GM19463 (cell line): ENCODE results near the gene CPNE5.

Experiments used
- ATAC-seq: cut with Tn5 transposase; IDR thresholded peaks from one replicate; pipeline ENCODE4 v1.9.1; 2021; ENCODE audit warnings: mild to moderate bottlenecking, moderate library complexity; ENCODE audit not compliant: unreplicated experiment

CPNE5 gene

DNA sequence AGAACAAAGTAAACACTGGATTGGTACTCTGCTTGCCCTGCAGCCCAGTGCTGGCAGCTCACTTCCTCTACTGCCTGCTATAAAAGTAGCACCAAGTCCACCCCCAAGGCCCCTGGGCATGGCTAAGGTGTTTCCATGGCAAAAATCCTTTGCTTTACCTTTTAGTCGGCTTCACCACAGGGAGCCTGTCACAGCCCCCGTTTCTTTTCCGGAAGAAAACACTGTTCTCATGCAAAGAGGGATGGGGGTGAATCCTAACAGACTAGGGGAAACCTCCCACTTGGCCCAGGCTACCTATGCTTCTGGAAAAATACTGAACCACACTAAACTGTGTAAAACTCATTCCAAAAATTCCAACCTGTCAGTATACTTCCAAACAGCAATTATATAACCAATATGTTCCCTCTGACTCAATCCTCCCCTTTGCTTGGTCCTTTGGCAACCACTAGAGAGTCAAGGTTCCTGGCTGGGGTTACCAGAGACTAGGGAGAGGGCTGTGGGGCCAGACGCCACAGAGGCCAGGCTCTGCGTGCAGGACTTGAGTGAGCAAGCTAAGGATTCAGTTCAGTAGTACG lies 19.2 kb upstream of the CPNE5 start:
- ATAC-seq: no peak

DNA sequence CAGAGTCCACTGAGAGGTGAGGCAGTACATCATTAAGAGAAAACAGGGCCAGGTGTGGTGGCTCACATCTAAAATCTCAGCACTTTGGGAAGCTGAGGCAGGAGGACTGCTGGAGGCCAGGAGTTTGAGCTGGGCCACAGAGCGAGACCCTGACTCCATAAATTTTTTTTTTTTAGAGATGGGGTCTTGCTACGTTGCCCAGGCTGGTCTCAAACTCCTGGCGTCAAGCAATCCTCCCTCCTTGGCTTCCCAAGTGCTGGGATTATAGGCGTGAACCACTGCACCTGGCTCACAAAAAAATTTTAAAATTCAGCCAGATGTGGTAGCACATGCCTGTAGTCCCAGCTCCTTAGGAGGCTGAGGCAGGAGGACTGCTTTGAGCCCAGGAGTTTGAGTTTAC lies 18.1 kb upstream of the CPNE5 start:
- no peak for ATAC-seq

DNA sequence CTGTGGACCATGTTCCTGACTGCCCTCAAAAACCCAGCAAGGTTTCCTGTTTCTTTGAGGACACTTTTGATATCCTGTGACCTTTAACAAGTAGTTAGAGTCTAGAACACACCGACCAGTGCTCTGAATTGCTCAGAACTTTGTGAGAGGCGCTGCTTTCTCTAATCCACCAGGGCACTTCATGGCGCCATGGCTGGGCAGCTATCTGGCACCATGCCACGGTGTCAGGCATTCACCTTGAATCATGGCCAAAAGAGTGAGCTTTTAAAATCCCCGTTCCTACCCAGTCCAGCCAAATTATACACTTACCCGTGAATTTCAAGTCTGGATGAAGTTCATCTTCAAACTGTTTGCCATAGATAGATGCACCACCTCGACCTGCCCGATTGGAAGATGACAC lies 17.0 kb upstream of the CPNE5 start:
- ATAC-seq: no peak

DNA sequence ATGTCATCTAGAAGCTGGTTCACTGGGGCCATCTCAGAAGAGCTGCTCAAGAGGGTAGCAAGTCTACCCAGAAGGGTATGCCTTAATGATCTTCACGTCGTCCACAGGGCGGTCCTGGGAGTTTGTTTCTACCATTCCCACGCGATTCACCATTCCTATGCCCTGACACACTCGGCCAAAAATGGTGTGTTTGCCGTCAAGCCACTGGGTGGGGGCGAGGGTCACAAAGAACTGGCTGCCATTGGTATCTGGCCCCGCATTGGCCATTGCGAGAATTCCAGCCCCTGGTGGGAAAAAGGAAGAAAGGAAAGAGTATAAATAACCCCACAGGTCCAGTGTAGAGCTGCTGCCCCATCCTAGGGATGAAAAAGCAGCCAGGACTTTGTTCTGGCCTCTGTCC lies 16.5 kb upstream of the CPNE5 start:
- no peak for ATAC-seq

DNA sequence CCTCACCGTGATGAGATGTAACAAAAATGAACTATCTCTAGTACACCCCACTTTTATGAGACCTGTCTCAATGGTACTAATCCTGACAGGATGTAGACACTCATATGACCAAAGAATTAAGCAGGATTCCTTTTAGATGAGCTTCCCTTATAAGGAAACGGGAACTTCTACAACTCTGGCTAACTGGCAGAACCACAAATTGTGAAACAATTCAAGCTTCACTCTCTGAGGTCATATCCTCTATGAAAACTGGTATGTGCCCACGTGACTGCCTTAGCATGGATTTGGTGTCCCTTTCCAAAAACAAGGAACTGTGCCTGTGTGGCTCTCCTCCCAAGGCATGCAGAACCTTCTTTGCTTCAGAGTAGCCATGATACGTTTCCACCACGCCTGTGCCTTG lies 14.1 kb upstream of the CPNE5 start:
- ATAC-seq: no peak

DNA sequence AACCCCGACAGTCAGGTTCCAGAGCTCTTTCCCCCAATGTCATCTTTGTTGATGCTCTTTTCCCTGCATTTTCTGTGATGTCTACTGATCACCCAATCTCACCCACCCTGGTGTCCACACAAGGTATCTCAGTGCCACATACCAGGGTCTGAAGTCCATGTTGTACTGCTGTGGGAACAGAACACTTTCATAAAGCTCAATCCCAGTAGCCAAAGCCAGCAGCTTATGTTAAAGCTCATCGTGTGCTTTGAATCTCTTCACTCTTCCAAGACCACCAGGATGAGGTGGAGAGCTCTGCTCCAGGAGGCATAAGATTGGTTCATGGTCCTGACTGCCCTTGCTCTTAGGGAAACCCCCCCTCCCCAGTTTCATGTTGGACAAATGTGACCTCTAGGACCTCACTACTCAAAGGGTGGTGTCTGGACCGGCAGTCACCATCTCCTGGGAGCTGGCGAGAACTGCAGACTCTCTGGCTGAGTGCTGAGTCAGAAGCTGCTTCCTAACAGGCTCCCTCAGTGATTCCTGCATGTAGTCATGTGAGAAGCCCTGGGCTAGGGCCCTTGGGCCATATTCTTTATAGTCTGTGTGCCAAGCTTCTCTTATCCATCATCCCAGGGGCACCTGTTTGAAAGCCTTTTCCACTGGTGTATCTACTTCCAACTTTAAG lies 13.4 kb upstream of the CPNE5 start:
- ATAC-seq: no peak

DNA sequence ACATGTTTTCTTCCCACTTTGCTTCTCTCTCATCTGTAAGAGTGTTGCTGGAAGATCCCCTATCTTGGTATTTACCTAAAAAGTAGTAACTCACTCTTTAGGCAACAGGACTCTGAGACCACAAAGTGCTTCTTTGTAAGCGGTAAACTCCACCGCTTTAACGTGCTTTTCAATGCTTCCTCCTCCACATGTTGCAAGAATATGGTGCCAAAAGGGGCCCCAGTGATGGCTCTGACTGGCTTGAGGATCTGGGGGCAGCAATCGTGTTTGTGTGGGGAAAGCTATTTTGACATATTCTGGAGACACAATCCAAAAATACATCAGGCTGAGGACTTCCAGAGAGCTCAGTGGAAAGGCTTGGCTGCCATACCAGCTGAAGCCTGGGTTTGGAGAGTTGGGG lies 12.4 kb upstream of the CPNE5 start:
- ATAC-seq: no peak

DNA sequence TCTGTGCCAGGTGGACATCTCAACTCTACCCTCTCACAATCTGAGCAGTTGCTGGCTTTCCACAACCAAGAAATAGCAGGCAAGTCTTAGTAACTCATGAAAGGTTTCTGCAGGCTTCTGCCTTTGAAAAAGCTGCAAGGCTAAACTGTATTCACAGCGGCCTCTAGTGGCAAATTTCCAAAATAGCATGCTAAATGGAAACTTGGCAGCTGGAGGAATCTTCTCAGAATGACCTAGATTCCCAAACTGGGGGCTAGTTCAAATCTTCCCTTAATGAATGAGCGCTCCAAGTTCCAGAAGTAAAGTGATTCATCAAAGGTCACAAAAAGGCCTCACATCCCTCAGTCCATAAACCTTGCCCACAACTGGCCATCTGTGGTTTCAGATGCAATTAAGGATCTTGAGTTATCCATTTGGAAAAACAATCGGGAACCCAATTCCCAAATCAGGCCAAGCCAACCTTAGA lies 11.9 kb upstream of the CPNE5 start:
- no peak for ATAC-seq

DNA sequence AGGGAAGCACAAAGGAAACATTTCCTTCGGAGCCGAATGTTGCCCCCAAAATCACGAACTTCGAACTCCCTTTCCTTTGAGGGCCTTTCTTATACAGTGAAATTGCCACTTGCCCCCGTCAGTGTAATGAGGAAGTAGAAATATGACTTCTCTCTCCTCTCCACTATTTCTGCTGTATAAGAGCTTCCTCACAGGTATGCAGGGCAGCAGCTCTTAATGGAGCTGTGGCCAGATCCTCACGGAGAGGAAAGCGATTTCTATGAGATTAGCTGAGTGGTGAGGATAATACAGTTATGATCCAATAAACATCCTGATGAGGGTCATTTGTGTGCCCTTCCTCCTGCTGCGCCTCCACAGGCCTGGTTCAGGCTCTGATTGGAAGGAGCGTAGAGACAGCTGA lies 10.8 kb upstream of the CPNE5 start:
- ATAC-seq: no peak

DNA sequence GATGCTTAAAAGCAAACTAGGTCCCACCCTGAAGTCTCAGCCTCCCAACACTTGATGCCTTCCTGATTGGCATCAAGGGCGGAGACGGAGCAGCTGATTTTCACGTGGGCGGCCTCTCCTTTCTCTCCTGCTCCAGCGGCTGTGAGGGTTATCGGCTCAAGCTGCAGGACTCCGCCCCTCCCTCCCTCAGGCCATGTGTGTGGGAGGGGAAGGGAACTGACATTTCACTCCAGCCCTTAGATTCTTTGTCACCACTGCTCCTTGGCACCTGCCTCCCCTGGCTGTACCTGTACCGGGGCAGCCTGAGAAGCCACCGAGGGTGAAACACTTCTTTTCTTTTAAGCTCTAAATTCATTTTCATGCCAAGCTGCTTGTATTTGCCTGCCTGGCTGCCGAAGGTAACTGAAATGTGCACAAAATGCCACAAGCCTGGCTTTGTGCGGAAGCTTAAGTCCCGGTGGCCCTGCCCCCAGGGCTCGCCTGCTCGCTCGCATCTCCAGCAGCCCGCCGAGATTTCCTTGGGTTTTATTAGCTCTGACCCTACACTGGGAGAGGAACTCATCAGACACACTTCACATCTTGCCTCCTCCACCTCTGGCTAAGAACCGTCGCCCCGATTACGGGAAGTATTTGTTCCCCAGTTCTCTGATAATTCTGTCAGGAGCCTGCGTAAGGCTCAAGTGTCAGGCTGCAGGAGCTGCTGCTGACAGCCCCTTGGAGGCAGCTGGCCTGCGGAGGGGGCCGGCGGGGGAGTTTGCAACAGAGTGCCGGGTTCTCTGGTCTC lies 9.6 kb upstream of the CPNE5 start:
- ATAC-seq: no peak

DNA sequence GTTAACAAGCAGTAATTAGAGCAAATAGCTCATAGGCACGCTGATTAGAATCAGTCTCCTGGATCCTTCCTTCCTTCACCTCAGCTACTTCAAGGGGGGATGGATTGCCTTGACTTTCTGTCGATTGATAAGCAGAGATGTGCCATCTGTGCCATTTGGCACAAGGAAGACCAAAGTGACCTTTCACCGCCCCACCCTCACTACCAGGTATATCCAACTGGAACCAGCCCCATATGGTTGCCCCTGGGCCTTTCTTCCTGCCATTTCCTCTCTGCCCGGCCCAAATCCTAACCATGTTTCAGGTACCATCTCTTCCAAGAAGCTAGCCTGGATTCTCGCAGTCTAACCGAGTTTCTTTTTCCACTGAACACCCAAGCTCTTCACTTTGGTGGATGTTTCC lies 8.7 kb upstream of the CPNE5 start:
- ATAC-seq: no peak

DNA sequence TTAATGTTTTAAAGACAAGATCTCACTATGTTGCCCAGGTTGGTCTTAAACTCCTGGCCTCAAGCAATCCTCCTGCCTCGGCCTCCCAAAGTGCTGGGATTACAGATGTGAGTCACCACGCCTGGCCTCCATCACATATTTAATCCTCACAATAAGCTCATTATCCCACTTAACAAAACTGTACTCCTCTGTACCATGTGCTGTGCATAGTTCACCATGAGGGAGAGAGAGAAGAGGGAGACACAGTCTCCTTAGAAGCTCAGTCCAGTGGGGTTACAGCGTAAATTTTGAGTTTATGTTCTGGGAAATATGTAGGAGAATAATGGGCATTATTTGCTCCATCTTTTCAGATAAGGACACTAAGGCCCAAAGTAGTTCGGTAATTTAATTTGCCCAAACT lies 7.9 kb upstream of the CPNE5 start:
- ATAC-seq: no peak

DNA sequence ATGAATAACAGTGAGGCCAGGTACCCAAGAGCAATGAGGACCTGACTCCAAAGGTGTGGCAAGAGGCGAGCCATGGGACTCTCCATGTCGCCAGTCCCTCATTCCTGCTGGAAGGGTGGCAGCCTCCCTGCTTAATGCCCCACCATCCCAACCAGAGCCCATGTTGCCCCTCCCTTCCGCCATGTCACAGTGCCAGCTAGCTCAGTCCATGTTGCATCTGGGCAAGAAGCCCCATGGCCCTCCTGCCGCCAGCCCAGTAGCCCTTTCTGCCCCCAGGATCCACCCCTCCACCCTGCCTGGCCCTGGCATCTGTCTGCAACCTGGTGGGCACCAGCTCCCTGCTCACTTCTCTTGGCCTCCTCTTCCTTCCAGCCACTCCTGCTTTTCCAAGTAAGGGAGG lies 6.0 kb upstream of the CPNE5 start:
- no peak for ATAC-seq

DNA sequence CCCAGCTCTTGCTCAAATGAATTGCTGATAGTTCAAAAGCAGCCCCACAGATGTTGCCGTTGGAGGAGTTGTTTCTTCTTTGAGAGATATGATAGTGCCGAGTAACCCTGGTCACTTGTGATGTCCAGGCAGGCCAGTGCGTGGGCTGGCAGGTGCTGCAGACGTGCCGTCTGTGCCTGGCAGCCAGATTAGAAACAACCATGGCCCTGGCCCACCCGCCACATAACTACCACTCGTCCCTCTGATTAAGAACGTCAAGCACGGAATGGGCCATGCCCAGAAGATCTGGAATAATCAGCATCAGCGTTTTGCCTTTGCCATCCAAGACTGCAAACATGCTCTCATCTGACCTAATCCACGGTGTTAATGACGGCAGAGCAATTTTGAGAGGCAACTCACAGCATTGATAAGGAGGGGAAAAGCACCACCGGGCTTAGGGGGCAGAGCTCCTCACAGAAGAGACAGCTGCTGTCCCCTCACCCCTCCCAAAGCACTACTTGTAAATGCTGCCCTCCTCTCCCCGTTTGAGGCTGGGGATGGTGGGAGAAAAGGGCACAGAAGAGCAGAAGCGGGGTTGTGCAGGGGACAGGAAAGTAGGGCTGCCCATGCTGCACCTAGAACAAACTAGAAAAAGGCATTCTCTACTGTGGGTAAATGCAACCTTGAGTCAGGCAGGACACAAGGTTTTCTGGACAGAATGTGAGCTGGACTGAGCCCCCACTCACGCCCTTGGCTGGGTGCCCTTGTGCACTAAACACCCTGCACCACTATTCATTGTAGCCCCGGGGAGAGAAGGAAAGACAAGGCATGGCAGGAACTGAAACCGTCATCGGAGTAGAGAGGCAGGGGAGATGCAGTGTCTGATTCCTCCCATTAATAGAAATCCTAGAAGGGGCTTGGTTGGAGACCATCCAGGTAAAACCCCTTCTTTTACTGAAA lies 5.3 kb upstream of the CPNE5 start:
- no peak for ATAC-seq

DNA sequence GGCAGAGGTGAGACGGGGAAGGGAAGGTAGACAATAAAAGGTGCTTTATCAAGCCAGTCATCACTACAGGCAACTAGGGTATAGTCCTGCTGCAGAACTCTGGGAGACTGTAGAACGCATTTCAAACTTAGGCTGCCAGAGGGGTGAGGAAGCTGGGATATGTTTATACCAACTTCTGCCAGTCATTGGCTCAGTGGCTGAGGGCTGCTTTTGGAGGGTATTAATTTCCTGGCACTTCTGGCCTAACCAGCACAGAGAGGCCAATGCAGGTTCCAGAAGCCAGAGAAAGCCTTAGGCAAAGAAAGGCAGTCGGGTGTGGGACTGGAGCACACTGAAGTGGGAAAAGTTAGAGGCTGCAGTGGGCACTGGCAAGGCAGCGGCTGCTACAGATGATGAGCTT lies 3.9 kb upstream of the CPNE5 start:
- no peak for ATAC-seq

DNA sequence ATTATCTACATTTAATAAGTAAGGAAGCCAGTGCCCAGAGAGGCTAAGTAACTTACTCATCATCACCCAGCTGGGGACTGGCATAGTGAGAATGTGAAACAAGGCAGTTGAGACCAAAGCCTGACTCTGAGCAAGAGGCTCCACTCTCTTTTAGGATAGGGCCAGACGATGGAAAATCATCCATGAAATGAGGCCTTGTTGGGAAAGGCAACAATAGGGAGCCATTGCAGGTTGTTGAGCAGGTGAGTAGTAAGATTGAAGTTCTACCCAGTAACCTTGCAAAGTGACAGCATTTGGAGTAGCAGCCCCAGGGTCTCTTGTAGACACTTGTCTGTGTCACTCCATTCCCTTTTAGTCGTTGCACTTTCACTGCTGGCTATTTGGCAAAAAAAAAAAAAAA lies 2.5 kb upstream of the CPNE5 start:
- ATAC-seq: no peak

DNA sequence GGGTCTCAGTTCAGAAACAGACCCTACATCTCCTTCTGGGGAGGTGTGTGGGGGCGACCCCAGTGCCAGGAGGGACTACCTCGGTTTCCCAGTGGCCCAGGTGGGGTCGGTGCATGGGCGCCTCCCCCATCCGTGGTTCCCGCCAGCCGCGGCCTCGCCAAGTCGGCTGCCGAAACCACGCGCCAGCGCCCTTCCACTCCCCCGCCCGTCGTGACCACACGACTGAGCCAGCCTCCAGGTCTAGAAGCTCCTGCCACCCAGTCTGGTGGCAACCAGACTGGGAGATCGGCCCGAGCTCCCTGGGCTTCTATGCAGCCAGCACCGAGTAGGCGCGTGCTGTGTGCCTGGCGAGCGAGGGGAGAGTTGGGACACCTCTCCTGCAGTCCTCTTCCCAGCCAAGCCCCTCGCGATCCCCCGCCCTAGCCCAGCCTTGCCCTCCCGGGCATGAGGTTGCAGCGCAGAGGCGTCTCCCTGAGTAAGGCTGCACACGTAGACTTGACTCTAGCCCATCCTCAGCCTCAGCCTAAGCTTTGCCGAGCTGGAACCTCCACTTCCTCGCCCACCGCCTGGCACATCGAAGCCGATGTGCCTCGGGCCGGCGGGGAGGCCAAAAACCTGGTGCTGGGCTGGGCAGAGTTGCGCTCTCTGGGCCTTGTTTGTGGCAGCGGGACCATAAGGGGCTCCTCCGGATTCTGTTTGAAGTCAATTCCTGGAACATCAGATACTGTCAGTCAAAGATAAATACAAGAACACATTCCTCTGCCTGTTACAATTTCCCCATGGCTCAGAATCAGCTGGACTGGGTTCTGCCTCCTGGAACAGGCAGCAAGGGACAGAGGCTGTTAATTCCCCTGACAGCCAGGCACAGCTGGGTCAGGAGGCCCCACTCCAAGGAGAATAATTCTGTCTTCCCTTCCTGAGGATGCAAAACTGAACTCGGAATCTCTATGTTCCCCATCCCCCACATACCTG lies 1.5 kb upstream of the CPNE5 start:
- ATAC-seq: no peak

DNA sequence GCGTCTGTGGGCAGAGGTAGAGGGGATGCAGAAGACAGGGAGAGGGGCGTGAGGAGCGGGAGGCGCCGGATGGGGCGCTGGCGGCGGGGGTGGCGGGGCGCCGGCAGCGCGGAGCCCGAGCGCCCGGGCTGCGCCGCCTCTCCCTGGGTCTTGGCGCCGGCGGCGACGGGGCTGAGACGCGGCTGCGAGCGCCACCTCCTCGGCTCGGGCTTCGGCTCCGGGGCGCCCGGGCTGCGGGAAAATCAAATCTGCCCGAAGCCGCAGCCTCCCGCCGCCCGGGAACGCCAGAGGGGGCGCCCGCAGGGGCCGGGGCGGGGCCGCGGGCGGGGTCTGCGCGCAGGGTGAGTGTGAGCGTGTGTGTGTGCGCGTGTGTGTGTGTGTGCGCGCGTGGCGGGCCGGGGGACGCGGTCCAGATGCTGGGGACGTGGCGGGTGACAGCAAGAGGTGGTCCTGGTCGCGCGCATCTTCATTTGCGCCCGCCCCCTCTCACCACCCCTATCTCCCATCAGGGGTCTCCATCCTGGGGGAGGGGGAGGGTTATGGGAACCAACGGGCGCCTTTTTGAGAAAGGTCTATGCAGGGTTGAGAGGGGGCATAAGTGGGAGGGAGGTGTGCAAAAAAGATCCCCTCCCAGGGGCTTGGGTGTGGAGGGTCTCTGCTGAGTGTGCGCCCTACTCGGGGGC lies 646 bp upstream of the CPNE5 start:
- no peak for ATAC-seq

DNA sequence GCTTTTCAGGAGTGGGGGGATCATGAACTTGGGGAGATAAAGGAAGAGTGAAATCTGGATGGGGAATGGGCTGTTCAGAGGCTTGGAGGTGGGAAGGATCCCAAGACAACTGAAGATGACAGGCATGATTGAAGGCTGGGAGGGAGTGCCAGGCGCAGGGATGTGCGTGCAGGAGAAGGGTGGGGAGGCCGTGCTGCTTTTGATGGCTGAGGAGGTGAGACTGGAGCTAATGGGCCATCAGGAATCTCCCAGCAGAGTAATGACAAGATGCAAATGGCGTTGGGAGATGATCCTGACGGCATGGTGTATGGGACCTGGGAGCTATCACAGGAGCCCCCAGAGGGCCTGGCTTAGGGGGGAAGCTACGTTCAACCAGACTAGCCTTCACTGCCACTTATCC lies 1.6 kb downstream of the CPNE5 start:
- no peak for ATAC-seq

DNA sequence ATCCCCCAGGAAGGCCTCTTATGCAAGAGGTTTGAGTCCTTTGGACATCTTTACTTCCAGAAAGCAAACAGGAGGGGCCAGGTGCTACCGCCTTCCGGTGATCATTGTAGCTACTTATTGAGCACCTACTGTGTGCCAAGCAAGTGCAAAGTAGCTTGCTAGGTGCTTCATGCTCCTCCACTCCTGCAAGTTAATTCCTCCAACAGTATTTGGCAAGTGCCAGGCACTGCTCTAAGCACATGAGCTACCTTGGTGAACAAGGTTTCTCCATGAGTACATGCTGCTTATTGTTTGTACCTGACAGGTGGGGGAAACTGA lies 2.3 kb downstream of the CPNE5 start:
- ATAC-seq: no peak
